ENCODE measurements around the gene ZFAND3.

- TF ChIP-seq EZH2 (IDR thresholded peaks at IDR 0.05; ENCODE audit: borderline replicate concordance, low read depth, low read length, severe bottlenecking) (no peak), CTCF (IDR thresholded peaks at IDR 0.05; ENCODE audit: borderline replicate concordance, extremely low read depth, low read length, poor library complexity, severe bottlenecking) (no peak)
These were observed 347.1 kb downstream of the ZFAND3 start for GRCh38 chr6:38166411-38167240.
